H7 (cell line): ENCODE measurements around the gene MGAT1. TPM values are rescaled to one million over a fixed set of nuclear protein-coding genes. Genes with fewer than 3 reads are reported as not detected.
"Not testable (repeated sequence)": the region's sequence is repeated elsewhere in the genome, so short reads cannot be mapped to it uniquely, and the experiment has no call there.

ENCODE experiments used
- DNase-seq: peaks from one replicate; pipeline ENCODE4 v3.0.0; 2012
- H3K27me3 ChIP-seq: 2 replicates; pipeline ENCODE4 v1.6.0; 2011; ENCODE audit warnings: mild to moderate bottlenecking, low read length; ENCODE audit not compliant: control insufficient read depth, insufficient read depth
- H3K36me3 ChIP-seq: replicated peaks from 2 replicates; pipeline ENCODE4 v1.5.1; 2011; ENCODE audit warnings: low read length; ENCODE audit not compliant: control insufficient read depth, insufficient read depth
- H3K4me3 ChIP-seq: 2 replicates; pipeline ENCODE4 v1.5.1; 2011; ENCODE audit warnings: low read depth, mild to moderate bottlenecking, control low read depth, low read length, moderate library complexity; ENCODE audit not compliant: insufficient read depth
- total RNA-seq: library from RNA; depleted of rRNA; stranded (reverse); fragments of >200 nt; shearing (Covaris generic); gene quantifications from 2 replicates; pipeline ENCODE4 v1.2.3, GENCODE V29; 2014

MGAT1 gene
- total RNA-seq, 1 experiment from 2014 or later, result 77.8 TPM

GRCh38 chr5:180830253-180831138 is 27.9 kb upstream of the MGAT1 start:
- peak; percentile 80 for DNase-seq
- Histone ChIP-seq H3K27me3 (peaks cover 19% of the 10 kb centered on the region; the same call in 1 of the 2 replicates), H3K36me3 (peaks cover 1% of the 10 kb centered on the region; the same call in 1 of the 2 replicates), H3K4me3 (peak overlapping the region; percentile 62)

GRCh38 chr5:180829726-180830125 is 27.1 kb upstream of the MGAT1 start:
- Histone ChIP-seq H3K27me3 (peaks cover 19% of the 10 kb centered on the region; the same call in 1 of the 2 replicates), H3K4me3 (no peak overlapping the region), H3K36me3 (no peaks in the 10 kb centered on the region; the same call in 1 of the 2 replicates)
- no peak for DNase-seq

GRCh38 chr5:180828756-180829531 is 26.3 kb upstream of the MGAT1 start:
- not testable (repeated sequence) for DNase-seq, H3K4me3 ChIP-seq, H3K36me3 ChIP-seq
- H3K27me3 ChIP-seq, result peaks cover 19% of the 10 kb centered on the region; the same call in 1 of the 2 replicates

GRCh38 chr5:180827374-180827773 is 24.8 kb upstream of the MGAT1 start:
- H3K36me3 ChIP-seq, DNase-seq, H3K4me3 ChIP-seq: not testable (repeated sequence)
- peaks cover 16% of the 10 kb centered on the region; the same call in 1 of the 2 replicates for H3K27me3 ChIP-seq

GRCh38 chr5:180825768-180826525 is 23.3 kb upstream of the MGAT1 start:
- H3K4me3 ChIP-seq, result no peak overlapping the region
- H3K36me3 ChIP-seq, result no peaks in the 10 kb centered on the region; the same call in 1 of the 2 replicates
- DNase-seq, result no peak
- peaks cover 13% of the 10 kb centered on the region; the same call in 1 of the 2 replicates for H3K27me3 ChIP-seq

GRCh38 chr5:180824630-180825476 is 22.2 kb upstream of the MGAT1 start:
- no peaks in the 10 kb centered on the region; the same call in 1 of the 2 replicates for H3K36me3 ChIP-seq
- DNase-seq, result no peak
- H3K27me3 ChIP-seq, result peaks cover 6% of the 10 kb centered on the region; the same call in 1 of the 2 replicates
- H3K4me3 ChIP-seq, result no peak overlapping the region

GRCh38 chr5:180823940-180824629 is 21.5 kb upstream of the MGAT1 start:
- H3K27me3 ChIP-seq, result peaks cover 2% of the 10 kb centered on the region; the same call in 1 of the 2 replicates
- no peak for DNase-seq
- no peaks in the 10 kb centered on the region for H3K36me3 ChIP-seq
- H3K4me3 ChIP-seq, result no peak overlapping the region

- no peak for DNase-seq
- Histone ChIP-seq H3K4me3 (no peak overlapping the region), H3K27me3 (peaks cover 2% of the 10 kb centered on the region; the same call in 1 of the 2 replicates), H3K36me3 (no peaks in the 10 kb centered on the region)
Observed at GRCh38 chr5:180823346-180823745, 20.7 kb upstream of the MGAT1 start.

GRCh38 chr5:180821538-180821937 is 18.9 kb upstream of the MGAT1 start:
- Histone ChIP-seq H3K4me3 (no peak overlapping the region), H3K27me3 (no peaks in the 10 kb centered on the region)
- no peak for DNase-seq

GRCh38 chr5:180820788-180821321 is 18.2 kb upstream of the MGAT1 start:
- Histone ChIP-seq H3K27me3 (no peaks in the 10 kb centered on the region), H3K4me3 (no peak overlapping the region), H3K36me3 (no peaks in the 10 kb centered on the region)
- DNase-seq, result no peak

More at GRCh38 chr5:180821538-180821937, 18.9 kb upstream of the MGAT1 start:
- no peaks in the 10 kb centered on the region for H3K36me3 ChIP-seq

GRCh38 chr5:180818677-180819341 is 16.2 kb upstream of the MGAT1 start:
- no peak for DNase-seq
- Histone ChIP-seq H3K36me3 (no peaks in the 10 kb centered on the region), H3K27me3 (no peaks in the 10 kb centered on the region), H3K4me3 (no peak overlapping the region)

GRCh38 chr5:180817893-180818674 is 15.5 kb upstream of the MGAT1 start:
- H3K4me3 ChIP-seq, result no peak overlapping the region
- no peak for DNase-seq
- no peaks in the 10 kb centered on the region for H3K36me3 ChIP-seq
- no peaks in the 10 kb centered on the region for H3K27me3 ChIP-seq
